Measurements from ENCODE around the gene CKLF.
"Not testable (repeated sequence)": the region's sequence is repeated elsewhere in the genome, so short reads cannot be mapped to it uniquely, and the experiment has no call there.

Gene CKLF

GRCh38 chr16:66592241-66592640, 39.9 kb downstream of the CKLF start:
- DNase-seq (ENCODE audit: insufficient read length, low spot score) (no peak), FAIRE-seq (no peak)

DNA sequence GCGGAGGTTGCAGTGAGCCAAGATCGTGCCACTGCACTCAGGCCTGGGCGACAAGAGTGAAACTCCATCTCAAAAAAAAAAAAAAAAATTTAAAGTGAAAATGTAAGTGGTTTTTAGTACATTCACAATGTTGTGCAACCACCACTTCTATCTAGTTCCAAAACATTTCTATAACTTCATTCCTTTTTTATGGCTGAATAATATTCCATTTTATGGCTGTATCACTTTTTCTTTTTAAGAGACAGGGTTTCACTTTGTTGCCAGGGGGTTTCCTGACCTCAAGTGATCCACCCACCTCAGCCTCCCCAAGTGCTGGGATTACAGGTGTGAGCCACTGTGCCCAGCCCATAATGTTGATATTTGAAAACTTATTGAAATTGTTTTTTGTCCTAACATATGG, 40.4 kb downstream of the CKLF start:
- FAIRE-seq (no peak), DNase-seq (ENCODE audit: insufficient read length, low spot score) (no peak)

- no peak for FAIRE-seq
Observed at GRCh38 chr16:66594739-66595138, 42.4 kb downstream of the CKLF start.

GRCh38 chr16:66596559-66596958, 44.2 kb downstream of the CKLF start:
- not testable (repeated sequence) for DNase-seq (ENCODE audit: insufficient read length, low spot score)

More at GRCh38 chr16:66594739-66595138, 42.4 kb downstream of the CKLF start:
- DNase-seq (ENCODE audit: insufficient read length, low spot score) = no peak

DNA sequence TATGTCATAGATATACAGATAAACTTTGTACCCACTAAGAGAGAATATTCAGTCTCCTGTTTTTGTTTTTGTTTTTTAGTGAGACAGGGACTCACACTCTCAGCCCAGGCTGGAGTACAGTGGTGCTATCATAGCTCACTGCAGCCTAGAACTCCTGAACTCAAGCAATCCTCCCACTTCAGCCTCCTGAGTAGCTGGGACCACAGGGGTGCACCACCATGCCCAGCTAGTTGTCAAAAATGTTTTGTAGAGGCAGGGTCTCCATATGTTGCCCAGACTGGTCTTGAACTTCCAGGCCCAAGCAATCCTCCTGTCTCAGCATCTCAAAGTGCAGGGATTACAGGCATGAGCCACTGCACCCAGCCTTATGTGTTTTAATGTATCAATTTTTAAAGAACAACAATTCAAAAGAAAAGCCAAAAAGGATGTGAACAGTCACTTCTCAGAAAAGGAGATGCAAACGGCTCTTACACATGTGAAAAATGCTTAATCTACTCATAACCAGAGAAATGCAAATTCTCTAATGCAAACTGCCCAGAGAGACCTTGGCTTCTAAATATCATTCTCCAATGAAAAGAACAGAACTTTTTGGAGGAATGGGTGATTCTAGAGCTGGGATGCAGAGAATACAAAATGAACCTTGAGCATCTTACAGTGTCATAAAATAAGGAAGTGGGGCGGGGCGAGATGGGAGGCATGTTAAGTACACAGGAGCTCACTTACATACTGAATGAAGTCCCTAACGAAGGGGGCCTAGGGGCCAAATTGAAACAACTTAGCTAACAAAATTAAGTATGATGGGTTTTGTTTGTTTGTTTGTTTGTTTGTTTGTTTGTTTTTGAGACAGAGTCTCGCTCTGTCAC, 44.8 kb downstream of the CKLF start:
- DNase-seq (ENCODE audit: insufficient read length, low spot score) (no peak), FAIRE-seq (no peak)

More at GRCh38 chr16:66596559-66596958, 44.2 kb downstream of the CKLF start:
- FAIRE-seq = not testable (repeated sequence)

DNA sequence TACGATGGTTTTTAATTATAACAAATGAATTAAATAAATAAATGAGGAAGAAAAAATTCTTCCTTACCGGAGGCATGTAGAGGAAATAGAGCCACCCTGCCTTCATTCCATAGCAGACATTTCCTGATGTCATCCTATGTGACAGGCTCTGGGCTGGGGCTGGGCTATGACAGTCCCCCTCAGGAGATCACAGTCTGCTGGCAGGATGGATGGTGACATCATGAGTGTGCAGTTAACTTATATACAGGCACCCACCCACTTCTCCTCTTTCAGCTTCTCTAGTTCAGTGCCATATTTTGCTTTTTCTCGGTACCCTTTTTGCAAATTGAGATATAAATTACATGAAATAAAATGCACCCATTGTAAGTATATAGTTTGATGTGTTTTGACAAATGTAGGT, 45.7 kb downstream of the CKLF start:
- DNase-seq (ENCODE audit: insufficient read length, low spot score) = no peak
- FAIRE-seq = no peak

DNA sequence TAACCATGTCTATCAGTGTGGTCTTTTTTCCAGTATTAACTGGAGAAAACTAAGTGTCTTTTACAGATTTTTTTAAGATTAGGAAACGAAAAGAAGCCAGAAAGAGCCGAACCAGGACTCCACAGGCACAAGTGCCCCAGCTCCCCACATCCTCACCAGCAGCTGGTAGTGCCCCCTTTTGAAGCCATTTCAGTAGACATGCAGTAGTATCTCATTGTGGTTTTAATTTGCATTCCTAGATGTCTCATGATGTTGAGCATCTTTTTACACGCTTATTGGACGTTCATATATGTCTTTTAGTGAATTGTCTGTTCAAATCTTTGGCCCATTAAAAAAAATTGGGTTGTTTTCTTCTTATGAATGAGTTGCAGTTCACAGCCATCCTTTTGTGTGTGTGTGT, 47.4 kb downstream of the CKLF start:
- DNase-seq (ENCODE audit: insufficient read length, low spot score) (no peak), FAIRE-seq (no peak)

GRCh38 chr16:66600477-66600876, 48.1 kb downstream of the CKLF start:
- FAIRE-seq = no peak
- DNase-seq (ENCODE audit: insufficient read length, low spot score) = no peak

DNA sequence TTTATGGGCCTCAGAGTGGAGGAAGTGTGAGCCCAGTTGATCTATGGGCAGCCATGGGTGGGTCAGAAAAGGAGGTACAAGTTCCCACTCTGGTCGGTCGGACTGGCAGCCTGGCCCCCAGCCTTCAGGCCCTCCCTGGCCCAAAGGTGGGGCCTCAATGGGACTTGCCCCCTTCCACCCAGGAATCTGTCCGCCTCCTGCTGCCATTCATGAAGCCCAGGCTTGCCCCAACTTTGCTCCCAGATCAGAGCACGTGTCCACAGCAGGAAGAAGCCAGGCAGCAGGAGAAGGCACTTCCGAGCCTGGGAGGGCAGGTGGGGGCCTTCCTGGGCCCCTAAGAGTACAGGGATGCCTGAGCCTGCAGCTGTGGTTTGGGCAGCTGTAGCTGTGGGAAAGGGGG, 49.1 kb downstream of the CKLF start:
- DNase-seq (ENCODE audit: insufficient read length, low spot score) = no peak
- FAIRE-seq = no peak

DNA sequence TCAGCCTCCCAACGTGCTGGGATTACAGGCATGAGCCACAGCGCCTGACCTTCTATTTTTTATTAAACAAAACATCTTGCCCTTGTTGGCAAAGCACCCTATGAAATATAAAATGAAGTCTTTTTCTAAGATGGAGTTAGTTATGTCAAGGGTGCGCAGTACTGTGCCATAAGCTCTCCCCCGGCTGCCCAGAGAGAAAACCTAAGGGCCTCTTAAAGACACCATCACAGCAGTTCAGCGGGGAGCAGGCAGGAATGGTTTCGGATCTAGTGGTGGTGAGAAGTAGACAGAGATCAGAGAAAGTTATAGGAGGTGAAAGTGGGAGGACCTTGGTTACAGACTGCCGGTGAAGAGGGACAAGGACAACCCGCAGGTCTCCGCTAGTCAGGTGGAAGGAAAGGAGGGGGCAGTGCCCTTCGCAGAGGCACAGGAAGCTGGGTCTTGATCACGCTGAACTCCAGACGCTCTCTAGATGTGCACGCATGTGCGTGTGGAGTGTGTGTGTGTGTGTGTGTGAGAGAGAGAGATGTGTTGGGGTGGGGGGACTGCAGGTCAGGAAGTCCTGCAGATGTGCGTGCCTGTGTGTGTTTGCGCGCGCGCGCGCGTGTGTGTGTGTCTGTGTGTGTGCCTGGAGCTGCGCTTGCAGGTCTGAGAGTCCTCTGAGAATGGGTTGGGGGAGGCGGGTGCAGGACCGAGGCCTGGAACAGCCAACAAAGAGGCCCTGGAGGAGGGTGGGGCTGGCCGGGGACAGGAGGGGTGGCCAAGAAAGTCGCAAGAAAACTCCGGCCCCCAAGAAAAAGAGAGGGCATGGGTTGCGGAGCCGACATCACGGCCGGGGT, 51.4 kb downstream of the CKLF start:
- peak; percentile 65 for DNase-seq (ENCODE audit: insufficient read length, low spot score)
- FAIRE-seq = peak; percentile 67

- DNase-seq (ENCODE audit: insufficient read length, low spot score) (peak; percentile 75), FAIRE-seq (peak; percentile 13)
Observed at GRCh38 chr16:66604376-66605176, 52.2 kb downstream of the CKLF start, which contains the start of gene CMTM3. TSS of gene CMTM3 (plus strand) at chr16:66604704. CDS start at chr16:66604806, 102 bp downstream.

DNA sequence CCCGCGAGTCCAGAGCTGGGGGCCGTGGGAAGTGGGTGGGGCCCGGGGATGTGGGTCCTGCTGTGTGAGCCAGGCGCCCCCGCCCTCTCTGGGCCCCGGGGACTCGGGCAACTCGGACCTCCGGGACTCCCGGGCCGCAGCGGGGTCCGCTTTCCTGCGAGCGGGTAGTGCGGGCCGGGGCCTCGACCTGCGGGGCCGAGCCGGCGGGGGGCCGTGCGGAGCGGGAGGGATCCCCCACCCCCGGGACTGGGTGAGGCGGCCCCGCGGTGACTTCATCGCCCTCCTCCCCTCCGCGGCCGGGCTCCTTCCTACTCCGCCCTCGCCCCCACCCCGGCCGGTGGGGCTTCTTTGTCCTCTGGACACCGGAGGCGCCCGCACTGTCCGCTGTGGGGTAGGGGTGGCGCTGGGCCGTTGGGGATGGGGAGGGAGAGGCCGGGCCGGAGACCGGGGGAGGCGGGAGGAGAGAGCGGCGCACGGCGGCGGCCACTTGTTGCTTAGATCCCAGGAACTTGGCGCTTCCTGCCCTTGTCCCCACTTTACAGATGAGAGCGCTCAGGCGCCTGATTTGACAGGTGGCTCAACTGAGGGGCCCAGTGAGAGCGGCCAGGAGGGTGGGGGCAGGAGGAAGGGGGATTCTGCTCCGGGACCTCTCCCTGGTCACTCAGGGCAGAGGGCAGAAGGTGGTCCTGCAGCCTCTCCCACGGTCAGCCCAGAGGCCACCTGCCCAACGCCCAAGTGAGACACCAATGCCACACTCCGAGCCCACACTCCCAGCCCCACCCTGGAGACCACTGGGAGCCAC, 53.0 kb downstream of the CKLF start:
- FAIRE-seq (no peak), DNase-seq (ENCODE audit: insufficient read length, low spot score) (peak; percentile 38)

- DNase-seq (ENCODE audit: insufficient read length, low spot score) = no peak
- no peak for FAIRE-seq
Observed at GRCh38 chr16:66605979-66606751, 53.8 kb downstream of the CKLF start.

DNA sequence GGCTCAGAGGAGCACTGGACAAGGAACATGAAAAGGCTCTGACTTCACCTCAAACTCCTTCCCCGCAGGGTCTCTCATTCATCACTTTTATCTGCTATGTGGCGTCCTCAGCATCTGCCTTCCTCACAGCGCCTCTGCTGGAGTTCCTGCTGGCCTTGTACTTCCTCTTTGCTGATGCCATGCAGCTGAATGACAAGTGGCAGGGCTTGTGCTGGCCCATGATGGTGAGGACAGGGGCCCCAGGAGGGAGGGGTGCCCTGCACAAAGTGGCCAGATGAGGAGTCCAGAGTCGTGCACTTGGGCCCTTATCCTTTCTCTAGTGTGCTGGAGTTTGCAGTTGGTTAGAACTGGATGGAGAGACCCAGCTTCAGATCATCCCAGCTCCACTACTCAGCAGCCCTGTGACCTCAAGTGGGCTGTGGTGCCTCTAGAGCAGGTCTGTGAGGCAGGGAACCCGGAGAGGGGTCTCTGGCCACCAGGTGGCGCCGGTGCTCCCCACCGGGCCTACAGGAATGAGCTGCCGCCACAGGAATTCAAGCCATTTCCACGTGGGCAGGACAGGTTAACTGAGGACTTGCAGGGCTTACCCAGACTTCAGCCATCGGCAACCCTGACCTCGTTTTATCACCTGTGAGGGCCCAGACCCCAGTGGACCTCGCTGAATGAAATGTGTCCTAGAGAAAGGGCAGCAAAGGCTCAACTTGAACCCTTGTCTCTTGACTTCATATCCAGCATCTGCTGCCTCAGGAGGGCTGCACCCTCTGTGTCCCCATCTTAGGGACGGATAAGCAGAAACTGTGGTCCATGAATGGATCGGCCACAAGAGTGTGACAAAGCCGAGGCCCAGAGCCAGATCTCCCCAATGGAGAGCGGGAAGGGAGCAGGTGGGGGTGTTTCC, 56.1 kb downstream of the CKLF start:
- DNase-seq (ENCODE audit: insufficient read length, low spot score) (peak; percentile 96), FAIRE-seq (peak; percentile 96)

- FAIRE-seq = peak; percentile 72
- no peak for DNase-seq (ENCODE audit: insufficient read length, low spot score)
Observed at GRCh38 chr16:66609139-66609510, 56.7 kb downstream of the CKLF start.

GRCh38 chr16:66610111-66610820, 57.9 kb downstream of the CKLF start:
- peak; percentile 63 for FAIRE-seq

GRCh38 chr16:66611911-66612310, 59.5 kb downstream of the CKLF start:
- not testable (repeated sequence) for FAIRE-seq; DNase-seq (ENCODE audit: insufficient read length, low spot score)

More at GRCh38 chr16:66610111-66610820, 57.9 kb downstream of the CKLF start:
- DNase-seq (ENCODE audit: insufficient read length, low spot score) = no peak
